Thyroid gland (tissue), 4 donors: ENCODE measurements around the gene EPB41L4A.

Source experiments
- CTCF ChIP-seq, 6 experiments: fragments of 200-600 bp in 3 of 6; fragments of 450-650 bp in 3 of 6; sonication (generic) in 3 of 6; IDR thresholded peaks; one replicate each; pipeline ENCODE4 v1.5.1; 2016 to 2019; ENCODE audit warnings: antibody characterized with exemption in 6 of 6, mild to moderate bottlenecking in 2 of 6, inconsistent platforms in 1 of 6, moderate library complexity in 1 of 6
- POLR2A ChIP-seq, 2 donors: fragments of 450-650 bp; IDR thresholded peaks; one replicate each; pipeline ENCODE4 v1.6.1; 2017; ENCODE audit warnings: antibody characterized with exemption in 2 of 2, mild to moderate bottlenecking in 2 of 2, moderate library complexity in 1 of 2

GRCh38 chr5:112303685-112304084, 115.4 kb downstream of the EPB41L4A start:
- TF ChIP-seq CTCF (IDR thresholded peaks at IDR 0.05) (no peak), POLR2A (IDR thresholded peaks at IDR 0.05) (no peak)
